Mucosa of descending colon (tissue), 3 donors: ENCODE measurements around the gene AP3S2. TPM values are rescaled to one million over a fixed set of nuclear protein-coding genes. Genes with fewer than 3 reads are reported as not detected.

Source experiments
- ATAC-seq: fragments of 200-7000 bp; cut with Tn5 transposase; one replicate; pipeline ENCODE4 v1.9.1; 2020; ENCODE audit warnings: mild to moderate bottlenecking, moderate library complexity
- DNase-seq, 3 donors: peaks; one replicate each; pipeline ENCODE4 v3.0.0-alpha.2; 2020
- H3K36me3 ChIP-seq: fragments of 200-600 bp; one replicate; pipeline ENCODE4 v1.8.0; 2021; ENCODE audit warnings: low read depth, mild to moderate bottlenecking
- H3K4me1 ChIP-seq: fragments of 200-600 bp; one replicate; pipeline ENCODE4 v1.8.0; 2021; ENCODE audit warnings: low read depth, mild to moderate bottlenecking
- H3K4me3 ChIP-seq: fragments of 200-600 bp; one replicate; pipeline ENCODE4 v1.8.0; 2021; ENCODE audit warnings: mild to moderate bottlenecking
- H3K9me3 ChIP-seq: fragments of 200-600 bp; one replicate; pipeline ENCODE4 v1.8.0; 2021; ENCODE audit warnings: mild to moderate bottlenecking
- CTCF ChIP-seq: fragments of 200-600 bp; IDR thresholded peaks from one replicate; pipeline ENCODE4 v1.8.0; 2022; ENCODE audit warnings: antibody characterized with exemption, mild to moderate bottlenecking
- intact Hi-C, 2 donors: fragments of 100-400 bp; cut with DNase I in 1 of 2; cut with micrococcal nuclease in 1 of 2; formaldehyde crosslinking; loops; one replicate each; pipeline versions ENCODE4 v1.11.0 to v1.11.1; 2022; cut with DNase I, micrococcal nuclease
- total RNA-seq, 3 donors: library from RNA; stranded (reverse); fragmentation: NEBNext Ultra II Directional in 2 of 3; extraction: Animal tissue kit (Norgen Biotek cat#: 25700) in 2 of 3; gene quantifications; one replicate each; pipeline versions ENCODE4 v1.2.1 to v1.2.4, GENCODE V29; 2021 to 2023
- donor health status: DM: no; HTN: no; CAD: no; lungs with moderate emphysema.
- donor health status: DM: no; HTN: no; CAD: no.
- donor health status: DM: no; HTN: yes; CAD: no.

Gene AP3S2
- total RNA-seq, 3 donors from 2014 or later = 56.1 to 93.4 (median 65.1) TPM

- H3K9me3 ChIP-seq = no peaks in the 10 kb centered on the region
- intact Hi-C loops = no loop called here
- no peak overlapping the region for H3K4me3 ChIP-seq
- peaks cover 24% of the 10 kb centered on the region for H3K4me1 ChIP-seq
- DNase-seq (peak in 1 of 3 donors; percentile 53), ATAC-seq (no peak)
- no peaks in the 10 kb centered on the region for H3K36me3 ChIP-seq
- TF ChIP-seq CTCF = no peak
These were observed 79.6 kb downstream of the AP3S2 start for GRCh38 chr15:89814112-89814742.

GRCh38 chr15:89813381-89814111 is 80.2 kb downstream of the AP3S2 start:
- Histone ChIP-seq H3K4me3 (no peak overlapping the region), H3K9me3 (no peaks in the 10 kb centered on the region), H3K4me1 (peaks cover 24% of the 10 kb centered on the region), H3K36me3 (no peaks in the 10 kb centered on the region)
- TF ChIP-seq CTCF = no peak
- peak in 1 of 3 donors; percentile 51 for DNase-seq
- intact Hi-C loops = no loop called here
- ATAC-seq = no peak

- ATAC-seq (no peak), DNase-seq (peak in 1 of 3 donors; percentile 46)
- H3K36me3 ChIP-seq = no peaks in the 10 kb centered on the region
- no peak for TF ChIP-seq CTCF
- H3K9me3 ChIP-seq = no peaks in the 10 kb centered on the region
- H3K4me3 ChIP-seq = no peak overlapping the region
- intact Hi-C loops = no loop called here
- peaks cover 24% of the 10 kb centered on the region for H3K4me1 ChIP-seq
These were observed 80.9 kb downstream of the AP3S2 start for GRCh38 chr15:89812847-89813320.

GRCh38 chr15:89812011-89812846 is 81.6 kb downstream of the AP3S2 start:
- H3K4me1 ChIP-seq = peaks cover 24% of the 10 kb centered on the region
- H3K4me3 ChIP-seq = no peak overlapping the region
- intact Hi-C loops = no loop called here
- no peak for TF ChIP-seq CTCF
- no peaks in the 10 kb centered on the region for H3K36me3 ChIP-seq
- ATAC-seq (peak; percentile 92), DNase-seq (peak; percentile 54 to 83 (median 80))
- no peaks in the 10 kb centered on the region for H3K9me3 ChIP-seq

GRCh38 chr15:89810837-89811236 is 83.0 kb downstream of the AP3S2 start:
- TF ChIP-seq CTCF = no peak
- Histone ChIP-seq H3K9me3 (no peaks in the 10 kb centered on the region), H3K4me3 (no peak overlapping the region), H3K36me3 (no peaks in the 10 kb centered on the region), H3K4me1 (peaks cover 29% of the 10 kb centered on the region)
- intact Hi-C loops = no loop called here
- ATAC-seq (no peak), DNase-seq (peak in 2 of 3 donors; percentile 19 to 25)
